Natural killer cell (primary cell): ENCODE results near the gene RBMS3. TPM values are rescaled to one million over a fixed set of nuclear protein-coding genes. Genes with fewer than 3 reads are reported as not detected.

Experiments used
- ATAC-seq, 3 donors: fragments of 150-1000 bp in 2 of 3; fragments of 200-7000 bp in 1 of 3; cut with Tn5 transposase; 1 replicate in 1 of 3; 2 replicates in 2 of 3; pipeline ENCODE4 v1.10.0; 2021; ENCODE audit warnings: mild to moderate bottlenecking in 2 of 3, moderate library complexity in 2 of 3
- DNase-seq, 2 donors: peaks; one replicate each; pipeline versions ENCODE4 v3.0.0 to v3.0.0-alpha.2; 2013 to 2021; ENCODE audit warnings: mixed read lengths in 1 of 2
- H3K27ac ChIP-seq: one replicate; pipeline ENCODE4 v1.5.1; 2013; ENCODE audit warnings: mild to moderate bottlenecking, low read length
- H3K27me3 ChIP-seq: one replicate; pipeline ENCODE4 v1.6.1; 2013; ENCODE audit warnings: low read length; ENCODE audit not compliant: control insufficient read depth, insufficient read depth
- H3K36me3 ChIP-seq: one replicate; pipeline ENCODE4 v1.6.1; 2013; ENCODE audit warnings: low read length; ENCODE audit not compliant: control insufficient read depth, insufficient read depth
- H3K4me1 ChIP-seq: one replicate; pipeline ENCODE4 v1.6.1; 2013; ENCODE audit warnings: low read length; ENCODE audit not compliant: control insufficient read depth, insufficient read depth
- H3K4me3 ChIP-seq: one replicate; pipeline ENCODE4 v1.5.1; 2013; ENCODE audit warnings: low read length
- H3K9me3 ChIP-seq: one replicate; pipeline ENCODE4 v1.6.1; 2013; ENCODE audit warnings: low read length; ENCODE audit not compliant: control insufficient read depth, insufficient read depth
- H3K27ac Mint-ChIP-seq, 2 donors: one replicate each; pipeline ENCODE4 v1.8.0; 2022; ENCODE audit warnings: mild to moderate bottlenecking in 2 of 2, mixed read lengths in 2 of 2, moderate library complexity in 1 of 2
- H3K27me3 Mint-ChIP-seq, 2 donors: one replicate each; pipeline ENCODE4 v1.8.0; 2022; ENCODE audit warnings: low read depth in 2 of 2, mixed read lengths in 2 of 2
- H3K36me3 Mint-ChIP-seq: one replicate; pipeline ENCODE4 v1.8.0; 2022; ENCODE audit warnings: mixed read lengths
- H3K4me1 Mint-ChIP-seq, 2 donors: one replicate each; pipeline ENCODE4 v1.8.0; 2022; ENCODE audit warnings: mixed read lengths in 2 of 2
- H3K4me3 Mint-ChIP-seq: one replicate; pipeline ENCODE4 v1.8.0; 2022; ENCODE audit warnings: mild to moderate bottlenecking, moderate library complexity, mixed read lengths
- H3K9me3 Mint-ChIP-seq, 2 donors: one replicate each; pipeline ENCODE4 v1.8.0; 2022; ENCODE audit warnings: mixed read lengths in 2 of 2
- WGBS: methylation state at CpG from one replicate; pipeline ENCODE4 v1.1.7; 2013; ENCODE audit warnings: missing lambda C conversion rate; ENCODE audit not compliant: insufficient coverage; 5-methylcytosine and 5-hydroxymethylcytosine counted together
- intact Hi-C: fragments of 100-400 bp; cut with micrococcal nuclease; formaldehyde crosslinking; loops from one replicate; pipeline ENCODE4 v1.14.2; 2022
- total RNA-seq, 4 donors: library from RNA; stranded (reverse); fragments of 120-200 nt in 1 of 4; gene quantifications; one replicate each; pipeline versions ENCODE4 v1.2.3 to v1.2.4, GENCODE V29; 2013 to 2022
- TF ChIP-seq, protein P1 (sequence below): fragments of 200-600 bp; IDR thresholded peaks from one replicate; pipeline ENCODE4 v1.8.0; 2022; ENCODE audit warnings: antibody characterized with exemption

The RBMS3 gene
- total RNA-seq, 3 donors from 2014 or later (not counting 1 experiment from before 2014, with no cell fraction given), result 0.16 TPM; not detected in 2

DNA sequence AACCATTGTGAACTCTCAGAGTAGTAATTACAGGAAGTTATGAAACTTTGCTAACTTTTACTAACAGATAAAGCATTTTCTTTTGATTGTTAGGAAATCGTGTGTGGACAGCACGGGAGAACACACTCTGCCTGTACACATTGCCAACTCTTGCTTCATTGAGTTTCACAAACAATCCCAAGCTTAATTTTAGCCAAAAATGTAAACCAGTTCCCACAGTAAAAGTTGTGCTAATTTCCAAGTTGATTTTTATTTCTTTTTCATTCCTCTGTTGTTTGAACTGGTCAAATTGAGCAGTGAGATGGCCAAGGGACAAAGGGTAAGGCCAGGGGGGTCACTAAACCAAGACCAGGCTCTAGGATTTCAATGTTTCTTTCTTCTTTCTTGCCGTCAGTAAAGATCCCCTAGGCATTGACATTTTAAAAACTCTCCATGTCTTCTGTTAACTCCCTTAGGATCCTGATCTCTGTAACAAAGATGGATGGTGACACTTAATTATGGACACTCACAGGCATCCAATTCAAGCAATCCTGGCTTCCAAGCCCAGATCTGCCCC lies 414.9 kb downstream of the RBMS3 start:
- DNase-seq, result no peak
- H3K27ac ChIP-seq, result no peak overlapping the region

DNA sequence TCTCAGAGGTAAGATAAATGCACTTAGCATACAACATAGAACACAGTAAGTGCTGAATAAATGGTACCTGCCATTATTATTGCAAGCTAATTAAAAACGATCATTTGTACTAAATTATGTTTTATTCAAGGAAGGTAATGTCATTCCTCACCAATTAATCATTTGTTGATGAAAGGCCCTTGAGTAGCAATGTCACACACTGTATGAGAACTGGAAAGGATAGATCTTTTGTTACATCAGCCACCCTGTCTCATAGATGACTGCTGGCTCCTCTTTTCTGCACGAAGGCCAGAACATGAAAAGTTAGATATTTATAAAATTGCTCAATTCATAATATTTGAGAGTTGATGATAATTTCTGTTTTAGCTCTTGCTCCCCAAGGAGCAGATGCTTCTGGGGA lies 415.4 kb downstream of the RBMS3 start:
- TF ChIP-seq, protein P1, sequence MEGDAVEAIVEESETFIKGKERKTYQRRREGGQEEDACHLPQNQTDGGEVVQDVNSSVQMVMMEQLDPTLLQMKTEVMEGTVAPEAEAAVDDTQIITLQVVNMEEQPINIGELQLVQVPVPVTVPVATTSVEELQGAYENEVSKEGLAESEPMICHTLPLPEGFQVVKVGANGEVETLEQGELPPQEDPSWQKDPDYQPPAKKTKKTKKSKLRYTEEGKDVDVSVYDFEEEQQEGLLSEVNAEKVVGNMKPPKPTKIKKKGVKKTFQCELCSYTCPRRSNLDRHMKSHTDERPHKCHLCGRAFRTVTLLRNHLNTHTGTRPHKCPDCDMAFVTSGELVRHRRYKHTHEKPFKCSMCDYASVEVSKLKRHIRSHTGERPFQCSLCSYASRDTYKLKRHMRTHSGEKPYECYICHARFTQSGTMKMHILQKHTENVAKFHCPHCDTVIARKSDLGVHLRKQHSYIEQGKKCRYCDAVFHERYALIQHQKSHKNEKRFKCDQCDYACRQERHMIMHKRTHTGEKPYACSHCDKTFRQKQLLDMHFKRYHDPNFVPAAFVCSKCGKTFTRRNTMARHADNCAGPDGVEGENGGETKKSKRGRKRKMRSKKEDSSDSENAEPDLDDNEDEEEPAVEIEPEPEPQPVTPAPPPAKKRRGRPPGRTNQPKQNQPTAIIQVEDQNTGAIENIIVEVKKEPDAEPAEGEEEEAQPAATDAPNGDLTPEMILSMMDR, result no peak
- H3K27ac ChIP-seq, result no peak overlapping the region
- H3K4me3 ChIP-seq, result no peak overlapping the region
- no CpG with 5 or more reads among the region's 2 CpGs for WGBS
- Mint-ChIP-seq H3K4me1 (no peaks in the 10 kb centered on the region), H3K27me3 (no peaks in the 10 kb centered on the region), H3K4me3 (no peak overlapping the region), H3K36me3 (peaks cover 9% of the 10 kb centered on the region), H3K9me3 (peaks cover 9 to 11% of the 10 kb centered on the region in 2 donors), H3K27ac (no peak overlapping the region)
- H3K36me3 ChIP-seq, result no peaks in the 10 kb centered on the region
- peaks cover 2% of the 10 kb centered on the region for H3K9me3 ChIP-seq
- DNase-seq (no peak), ATAC-seq (no peak)
- no peaks in the 10 kb centered on the region for H3K4me1 ChIP-seq
- intact Hi-C loops, result no loop called here
- no peaks in the 10 kb centered on the region for H3K27me3 ChIP-seq

More for the DNA sequence above, 414.9 kb downstream of the RBMS3 start:
- Histone ChIP-seq H3K27me3 (no peaks in the 10 kb centered on the region), H3K36me3 (no peaks in the 10 kb centered on the region), H3K4me1 (no peaks in the 10 kb centered on the region), H3K9me3 (no peaks in the 10 kb centered on the region), H3K4me3 (no peak overlapping the region)
- intact Hi-C loops, result no loop called here
- Mint-ChIP-seq H3K36me3 (peaks cover 8% of the 10 kb centered on the region), H3K9me3 (peaks cover 8 to 11% of the 10 kb centered on the region in 2 donors), H3K4me3 (no peak overlapping the region), H3K4me1 (no peaks in the 10 kb centered on the region), H3K27ac (no peak overlapping the region), H3K27me3 (no peaks in the 10 kb centered on the region)
- TF ChIP-seq, protein P1, result no peak
- ATAC-seq, result no peak
- WGBS, result 74% methylated on average over 3 of the region's 3 CpGs

DNA sequence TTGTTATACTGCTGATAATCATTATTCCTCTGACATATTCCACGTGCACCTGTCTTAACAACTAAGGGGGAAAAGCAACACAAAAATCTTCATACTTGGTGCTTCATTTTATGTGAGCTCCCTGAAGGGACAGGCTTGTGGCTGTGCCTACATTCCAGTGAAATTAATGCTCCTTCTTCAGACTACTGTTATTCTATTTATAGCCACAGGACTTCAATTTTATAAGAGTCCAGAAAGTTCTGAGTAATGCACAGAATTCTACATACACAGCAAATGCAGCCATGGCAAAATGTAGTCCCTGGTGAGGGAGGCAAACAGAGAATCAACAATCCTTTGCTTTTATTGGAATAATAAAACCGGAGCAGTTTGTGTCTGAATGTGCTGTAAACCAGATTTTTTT lies 417.1 kb downstream of the RBMS3 start:
- H3K27ac Mint-ChIP-seq, result no peak overlapping the region
- WGBS, result 68% methylated on average over 2 of the region's 2 CpGs
- ATAC-seq, result no peak
- TF ChIP-seq, protein P1, result no peak
- no peaks in the 10 kb centered on the region for H3K27me3 Mint-ChIP-seq
- intact Hi-C loops, result no loop called here
- H3K4me3 ChIP-seq, result no peak overlapping the region
- DNase-seq, result no peak
- no peaks in the 10 kb centered on the region for H3K36me3 ChIP-seq
- no peak overlapping the region for H3K27ac ChIP-seq
- peaks cover 3% of the 10 kb centered on the region for H3K9me3 ChIP-seq
- H3K27me3 ChIP-seq, result no peaks in the 10 kb centered on the region
- no peak overlapping the region for H3K4me3 Mint-ChIP-seq
- peaks cover 9% of the 10 kb centered on the region for H3K36me3 Mint-ChIP-seq
- peaks cover 9% of the 10 kb centered on the region in 2 donors for H3K9me3 Mint-ChIP-seq
- H3K4me1 ChIP-seq, result no peaks in the 10 kb centered on the region
- no peaks in the 10 kb centered on the region for H3K4me1 Mint-ChIP-seq

DNA sequence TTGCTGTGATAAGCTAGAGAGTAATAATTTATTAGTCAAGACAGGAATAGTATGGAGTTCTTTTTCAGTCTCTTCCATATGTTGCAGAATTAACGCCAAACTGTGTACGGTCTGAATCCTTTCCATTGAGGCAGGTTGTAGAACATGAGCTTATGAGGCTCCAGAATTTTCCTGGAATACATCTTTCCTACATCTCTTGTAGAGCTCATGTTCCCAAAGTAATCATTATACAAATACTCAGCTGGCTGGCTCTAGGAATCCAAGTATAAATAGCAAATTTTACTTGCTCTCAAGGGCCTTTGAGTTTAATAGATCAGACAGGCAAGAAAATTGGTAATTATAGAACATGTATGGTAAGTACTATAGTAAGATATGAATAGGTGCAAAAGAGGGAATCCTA lies 419.4 kb downstream of the RBMS3 start:
- peaks cover 3% of the 10 kb centered on the region for H3K9me3 ChIP-seq
- no peaks in the 10 kb centered on the region for H3K36me3 ChIP-seq
- no peak for ATAC-seq
- H3K4me1 ChIP-seq, result no peaks in the 10 kb centered on the region
- Mint-ChIP-seq H3K4me3 (no peak overlapping the region), H3K4me1 (no peaks in the 10 kb centered on the region), H3K36me3 (peaks cover 9% of the 10 kb centered on the region), H3K9me3 (peaks cover 11 to 12% of the 10 kb centered on the region in 2 donors), H3K27me3 (no peaks in the 10 kb centered on the region), H3K27ac (no peak overlapping the region)
- H3K27me3 ChIP-seq, result no peaks in the 10 kb centered on the region
- no peak overlapping the region for H3K27ac ChIP-seq
- DNase-seq, result no peak
- H3K4me3 ChIP-seq, result no peak overlapping the region
- 89% methylated on average over 2 of the region's 2 CpGs for WGBS
- TF ChIP-seq, protein P1, result no peak
- intact Hi-C loops, result no loop called here
